ENCODE results near the gene MGAT3.

The MGAT3 gene

GRCh38 chr22:39429186-39429585 lies 27.6 kb upstream of the MGAT3 start:
- no peak overlapping the region for H3K27ac ChIP-seq
- no peak for TF ChIP-seq ZFX (IDR thresholded peaks at IDR 0.05)
- TF ChIP-seq CTCF (conservative IDR thresholded peaks at IDR 0.05): no peak

GRCh38 chr22:39429916-39430575 lies 26.8 kb upstream of the MGAT3 start:
- no peak overlapping the region for H3K27ac ChIP-seq

GRCh38 chr22:39430576-39431150 lies 26.1 kb upstream of the MGAT3 start:
- no peak overlapping the region for H3K27ac ChIP-seq
- TF ChIP-seq ZFX (IDR thresholded peaks at IDR 0.05) (no peak), CTCF (conservative IDR thresholded peaks at IDR 0.05) (no peak)

More at GRCh38 chr22:39429916-39430575, 26.8 kb upstream of the MGAT3 start:
- TF ChIP-seq ZFX (IDR thresholded peaks at IDR 0.05) (no peak), CTCF (conservative IDR thresholded peaks at IDR 0.05) (no peak)

- TF ChIP-seq CTCF (conservative IDR thresholded peaks at IDR 0.05) (no peak), ZFX (IDR thresholded peaks at IDR 0.05) (no peak)
- H3K27ac ChIP-seq: no peak overlapping the region
Measured at GRCh38 chr22:39431216-39431801, 25.5 kb upstream of the MGAT3 start.

GRCh38 chr22:39431821-39432251 lies 25.0 kb upstream of the MGAT3 start:
- TF ChIP-seq CTCF (conservative IDR thresholded peaks at IDR 0.05) (no peak), ZFX (IDR thresholded peaks at IDR 0.05) (no peak)
- H3K27ac ChIP-seq: no peak overlapping the region

- H3K27ac ChIP-seq: no peak overlapping the region
- TF ChIP-seq ZFX (IDR thresholded peaks at IDR 0.05): no peak
- TF ChIP-seq CTCF (conservative IDR thresholded peaks at IDR 0.05): no peak
Measured at GRCh38 chr22:39432361-39432811, 24.4 kb upstream of the MGAT3 start.

All from C4-2B (cell line).